GM13976 (cell line): Measurements from ENCODE around the gene IAH1.
A peak's percentile ranks its signal among the peaks of the same experiment; 100 is the strongest.

Source experiments
- DNase-seq: peaks from one replicate; pipeline ENCODE4 v3.0.0; 2012; ENCODE audit warnings: low spot score
- in situ Hi-C: fragments of 300-500 bp; cut with MboI; formaldehyde crosslinking; loops from one replicate; pipeline ENCODE4 v1.12.0; 2022; ENCODE audit warnings: low sequenced_read_pairs, mixed read lengths, inconsistent platforms; ENCODE audit not compliant: unreplicated experiment
- TF ChIP-seq, protein P1 (sequence below): IDR thresholded peaks from 2 replicates; pipeline ENCODE4 v1.5.1; 2012; ENCODE audit warnings: borderline replicate concordance, mild to moderate bottlenecking; ENCODE audit not compliant: insufficient read depth; ENCODE audit errors: extremely low read depth, missing control alignments, control extremely low read depth

Gene IAH1

DNA sequence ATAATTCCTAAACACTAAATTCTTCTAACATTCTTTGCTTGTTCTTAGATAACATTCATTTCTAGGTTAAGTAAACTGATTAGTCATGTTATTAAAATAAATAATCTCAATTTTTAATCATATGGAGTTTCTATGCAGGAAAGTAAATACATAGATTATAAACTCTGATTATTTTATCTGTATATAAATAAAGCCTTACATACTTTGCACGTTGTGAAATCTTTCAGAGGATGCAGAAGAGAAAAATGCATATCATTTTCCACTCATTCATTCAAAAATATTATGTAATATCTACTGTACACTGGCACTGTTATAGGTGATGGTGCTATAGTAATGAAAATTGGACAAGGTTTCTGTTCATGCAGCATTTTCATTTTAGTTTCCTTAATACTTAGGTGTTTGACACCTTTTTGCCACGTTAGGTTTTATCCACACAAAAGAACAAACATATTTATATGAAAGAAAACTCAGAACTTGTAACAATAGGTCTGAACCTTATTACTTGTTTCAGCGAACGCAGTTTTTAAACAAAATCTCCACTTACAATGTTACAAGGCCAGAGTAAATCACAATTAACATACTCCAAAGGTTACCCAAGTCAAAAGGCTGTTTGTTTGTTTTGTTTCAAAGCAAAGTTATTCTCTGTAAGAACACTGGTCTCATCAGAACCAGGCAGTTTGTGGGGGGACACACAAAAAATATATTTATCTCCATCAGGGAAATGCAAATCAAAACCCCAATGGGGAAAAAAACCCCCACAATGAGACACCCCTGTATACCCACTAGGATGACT lies 53.8 kb downstream of the IAH1 start:
- TF ChIP-seq, protein P1, sequence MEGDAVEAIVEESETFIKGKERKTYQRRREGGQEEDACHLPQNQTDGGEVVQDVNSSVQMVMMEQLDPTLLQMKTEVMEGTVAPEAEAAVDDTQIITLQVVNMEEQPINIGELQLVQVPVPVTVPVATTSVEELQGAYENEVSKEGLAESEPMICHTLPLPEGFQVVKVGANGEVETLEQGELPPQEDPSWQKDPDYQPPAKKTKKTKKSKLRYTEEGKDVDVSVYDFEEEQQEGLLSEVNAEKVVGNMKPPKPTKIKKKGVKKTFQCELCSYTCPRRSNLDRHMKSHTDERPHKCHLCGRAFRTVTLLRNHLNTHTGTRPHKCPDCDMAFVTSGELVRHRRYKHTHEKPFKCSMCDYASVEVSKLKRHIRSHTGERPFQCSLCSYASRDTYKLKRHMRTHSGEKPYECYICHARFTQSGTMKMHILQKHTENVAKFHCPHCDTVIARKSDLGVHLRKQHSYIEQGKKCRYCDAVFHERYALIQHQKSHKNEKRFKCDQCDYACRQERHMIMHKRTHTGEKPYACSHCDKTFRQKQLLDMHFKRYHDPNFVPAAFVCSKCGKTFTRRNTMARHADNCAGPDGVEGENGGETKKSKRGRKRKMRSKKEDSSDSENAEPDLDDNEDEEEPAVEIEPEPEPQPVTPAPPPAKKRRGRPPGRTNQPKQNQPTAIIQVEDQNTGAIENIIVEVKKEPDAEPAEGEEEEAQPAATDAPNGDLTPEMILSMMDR: no peak
- in situ Hi-C loops: no loop called here
- no peak for DNase-seq

- TF ChIP-seq, protein P1: no peak
- no peak for DNase-seq
- in situ Hi-C loops: no loop called here
Observed at GRCh38 chr2:9532421-9532820, 58.1 kb downstream of the IAH1 start.

GRCh38 chr2:9533663-9534062 lies 59.3 kb downstream of the IAH1 start:
- in situ Hi-C loops: no loop called here
- TF ChIP-seq, protein P1: no peak
- DNase-seq: no peak

- TF ChIP-seq, protein P1: no peak
- in situ Hi-C loops: no loop called here
- DNase-seq: no peak
Observed at GRCh38 chr2:9535177-9535576, 60.8 kb downstream of the IAH1 start.

GRCh38 chr2:9536504-9536903 lies 62.2 kb downstream of the IAH1 start:
- in situ Hi-C loops: no loop called here
- TF ChIP-seq, protein P1: no peak
- DNase-seq: no peak

DNA sequence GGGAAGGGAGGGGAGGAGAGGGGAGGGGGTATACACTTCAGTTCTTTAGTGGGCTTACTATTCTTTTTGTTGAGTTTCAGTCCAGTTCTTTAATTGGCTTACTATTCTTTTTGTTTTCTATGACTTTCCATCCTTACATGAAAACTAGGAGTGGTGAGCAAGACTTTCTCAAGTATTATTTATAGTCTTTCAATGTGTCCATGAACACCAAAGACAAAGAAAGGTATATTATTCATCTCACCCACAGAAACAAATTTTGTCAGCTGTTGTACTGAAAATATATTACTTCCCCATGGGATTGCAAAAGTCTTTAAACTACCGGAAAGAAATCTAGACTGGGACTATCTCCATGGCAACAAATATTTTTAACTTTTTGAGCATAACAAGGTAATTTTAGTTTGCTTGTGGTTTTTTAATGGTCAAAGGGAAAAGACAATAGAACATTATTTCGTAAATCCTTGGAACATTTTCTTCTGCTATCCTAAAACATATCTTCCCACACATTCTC lies 63.7 kb downstream of the IAH1 start:
- in situ Hi-C loops: no loop called here

More for the DNA sequence above, 63.7 kb downstream of the IAH1 start:
- TF ChIP-seq, protein P1: no peak
- DNase-seq: peak; percentile 42
